Dedifferentiated amniotic fluid mesenchymal stem cell (primary cell): Measurements from ENCODE around the gene LRIG1.
"Not testable (repeated sequence)": the region's sequence is repeated elsewhere in the genome, so short reads cannot be mapped to it uniquely, and the experiment has no call there.

Experiments used
- DNase-seq: peaks from one replicate; pipeline ENCODE4 v3.0.0-alpha.2; 2016; ENCODE audit errors: extremely low spot score

The LRIG1 gene

GRCh38 chr3:66421893-66422292, 78.9 kb downstream of the LRIG1 start:
- not testable (repeated sequence) for DNase-seq

- DNase-seq, result not testable (repeated sequence)
Observed at GRCh38 chr3:66421144-66421543, 79.7 kb downstream of the LRIG1 start.

GRCh38 chr3:66419036-66419435, 81.8 kb downstream of the LRIG1 start:
- DNase-seq, result no peak

- DNase-seq, result no peak
Observed at GRCh38 chr3:66418475-66418931, 82.3 kb downstream of the LRIG1 start.

- DNase-seq, result no peak
Observed at GRCh38 chr3:66416556-66417304, 84.1 kb downstream of the LRIG1 start.

- DNase-seq, result no peak
Observed at GRCh38 chr3:66415867-66416428, 84.9 kb downstream of the LRIG1 start.

- no peak for DNase-seq
Observed at GRCh38 chr3:66414846-66415245, 86.0 kb downstream of the LRIG1 start.

GRCh38 chr3:66413151-66413751, 87.6 kb downstream of the LRIG1 start:
- peak; percentile 66 for DNase-seq

- DNase-seq, result no peak
Observed at GRCh38 chr3:66411961-66412887, 88.6 kb downstream of the LRIG1 start.

GRCh38 chr3:66411474-66411873, 89.3 kb downstream of the LRIG1 start:
- DNase-seq, result no peak

GRCh38 chr3:66410976-66411375, 89.8 kb downstream of the LRIG1 start:
- no peak for DNase-seq

GRCh38 chr3:66409771-66410754, 90.8 kb downstream of the LRIG1 start:
- no peak for DNase-seq

- DNase-seq, result no peak
Observed at GRCh38 chr3:66407611-66408218, 93.1 kb downstream of the LRIG1 start.

GRCh38 chr3:66406831-66407610, 93.8 kb downstream of the LRIG1 start:
- no peak for DNase-seq

- no peak for DNase-seq
Observed at GRCh38 chr3:66406163-66406562, 94.7 kb downstream of the LRIG1 start.

- DNase-seq, result peak; percentile 43
Observed at GRCh38 chr3:66405701-66406091, 95.1 kb downstream of the LRIG1 start.

- DNase-seq, result no peak
Observed at GRCh38 chr3:66404903-66405700, 95.7 kb downstream of the LRIG1 start.

GRCh38 chr3:66404197-66404596, 96.6 kb downstream of the LRIG1 start:
- DNase-seq, result no peak
